Measurements from ENCODE around the gene RBP5.

RBP5 gene

GRCh38 chr12:7123806-7124522 lies 4.7 kb downstream of the RBP5 start:
- peaks cover 6% of the 10 kb centered on the region for H3K27me3 ChIP-seq (ENCODE audit: insufficient read depth, poor library complexity, severe bottlenecking)
- no peak overlapping the region for H3K27ac ChIP-seq (replicated peaks)
- TF ChIP-seq CTCF (IDR thresholded peaks at IDR 0.05; ENCODE audit: insufficient read depth, low read length) (no peak), SPI1 (IDR thresholded peaks at IDR 0.05; ENCODE audit: borderline replicate concordance, low read depth) (no peak), GABPA (IDR thresholded peaks at IDR 0.05; ENCODE audit: low read depth) (no peak), REST (IDR thresholded peaks at IDR 0.05; ENCODE audit: insufficient replicate concordance, low read depth) (no peak), POLR2AphosphoS5 (IDR thresholded peaks at IDR 0.05; ENCODE audit: low read depth) (no peak)
- no peak for DNase-seq (ENCODE audit: low read depth in 1 of 2, low spot score in 1 of 2)
- H3K4me3 ChIP-seq (replicated peaks; ENCODE audit: insufficient read depth, low read length): no peak overlapping the region

GRCh38 chr12:7122811-7123769 lies 5.6 kb downstream of the RBP5 start:
- Histone ChIP-seq H3K4me3 (replicated peaks; ENCODE audit: insufficient read depth, low read length) (no peak overlapping the region), H3K27me3 (ENCODE audit: insufficient read depth, poor library complexity, severe bottlenecking) (no peaks in the 10 kb centered on the region), H3K27ac (replicated peaks) (no peak overlapping the region)
- no peak for DNase-seq (ENCODE audit: low read depth in 1 of 2, low spot score in 1 of 2)
- TF ChIP-seq POLR2AphosphoS5 (IDR thresholded peaks at IDR 0.05; ENCODE audit: low read depth) (no peak), CTCF (IDR thresholded peaks at IDR 0.05; ENCODE audit: insufficient read depth, low read length) (no peak), SPI1 (IDR thresholded peaks at IDR 0.05; ENCODE audit: borderline replicate concordance, low read depth) (no peak), REST (IDR thresholded peaks at IDR 0.05; ENCODE audit: insufficient replicate concordance, low read depth) (no peak), GABPA (IDR thresholded peaks at IDR 0.05; ENCODE audit: low read depth) (no peak)

GRCh38 chr12:7121324-7121723 lies 7.4 kb downstream of the RBP5 start:
- Histone ChIP-seq H3K4me3 (replicated peaks; ENCODE audit: insufficient read depth, low read length) (no peak overlapping the region), H3K27me3 (ENCODE audit: insufficient read depth, poor library complexity, severe bottlenecking) (no peaks in the 10 kb centered on the region), H3K27ac (replicated peaks) (no peak overlapping the region)
- TF ChIP-seq POLR2AphosphoS5 (IDR thresholded peaks at IDR 0.05; ENCODE audit: low read depth): no peak
- no peak for TF ChIP-seq REST (IDR thresholded peaks at IDR 0.05; ENCODE audit: insufficient replicate concordance, low read depth)
- no peak for TF ChIP-seq CTCF (IDR thresholded peaks at IDR 0.05; ENCODE audit: insufficient read depth, low read length)
- TF ChIP-seq SPI1 (IDR thresholded peaks at IDR 0.05; ENCODE audit: borderline replicate concordance, low read depth): no peak
- TF ChIP-seq GABPA (IDR thresholded peaks at IDR 0.05; ENCODE audit: low read depth): no peak
- no peak for DNase-seq (ENCODE audit: low read depth in 1 of 2, low spot score in 1 of 2)

Data from HL-60 (cell line).